Endodermal cell (in vitro differentiated cells): Measurements from ENCODE around the gene AARS2. TPM values are rescaled to one million over a fixed set of nuclear protein-coding genes. Genes with fewer than 3 reads are reported as not detected.

Source experiments
- DNase-seq: peaks from one replicate; pipeline ENCODE4 v3.0.0-alpha.2; 2017
- H3K27ac ChIP-seq: 2 replicates; pipeline ENCODE4 v1.5.1; 2013; ENCODE audit warnings: mild to moderate bottlenecking, low read depth, low read length, moderate library complexity
- H3K27me3 ChIP-seq: 2 replicates; pipeline ENCODE4 v1.6.1; 2013; ENCODE audit warnings: mild to moderate bottlenecking, low read length, moderate library complexity; ENCODE audit not compliant: insufficient read depth, control insufficient read depth, poor library complexity, severe bottlenecking
- H3K36me3 ChIP-seq: 2 replicates; pipeline ENCODE4 v1.7.0; 2013; ENCODE audit warnings: mild to moderate bottlenecking, low read length, moderate library complexity; ENCODE audit not compliant: control insufficient read depth, insufficient read depth
- H3K4me1 ChIP-seq: one replicate; pipeline ENCODE4 v1.7.0; 2013; ENCODE audit warnings: low read length; ENCODE audit not compliant: control insufficient read depth, insufficient read depth
- H3K4me3 ChIP-seq: 2 replicates; pipeline ENCODE4 v1.5.1; 2013; ENCODE audit warnings: mild to moderate bottlenecking, low read length, moderate library complexity
- H3K9ac ChIP-seq: 2 replicates; pipeline ENCODE4 v1.6.1; 2013; ENCODE audit warnings: mild to moderate bottlenecking, low read length, moderate library complexity; ENCODE audit not compliant: poor library complexity, severe bottlenecking; ENCODE audit errors: extremely low read depth
- H3K9me3 ChIP-seq: 2 replicates; pipeline ENCODE4 v1.6.1; 2013; ENCODE audit warnings: mild to moderate bottlenecking, low read length, moderate library complexity; ENCODE audit not compliant: control insufficient read depth
- H3K27ac Mint-ChIP-seq: 2 replicates; pipeline ENCODE4 v1.8.0; 2020; ENCODE audit warnings: mixed read lengths
- H3K27me3 Mint-ChIP-seq: 2 replicates; pipeline ENCODE4 v1.8.0; 2021; ENCODE audit warnings: mild to moderate bottlenecking, mixed read lengths; ENCODE audit not compliant: insufficient read depth
- H3K36me3 Mint-ChIP-seq: 2 replicates; pipeline ENCODE4 v1.8.0; 2020; ENCODE audit warnings: low read depth, mixed read lengths
- H3K4me1 Mint-ChIP-seq: 2 replicates; pipeline ENCODE4 v1.8.0; 2020; ENCODE audit warnings: mixed read lengths
- H3K4me3 Mint-ChIP-seq: 2 replicates; pipeline ENCODE4 v1.8.0; 2020; ENCODE audit warnings: mild to moderate bottlenecking, moderate library complexity, mixed read lengths
- H3K9me3 Mint-ChIP-seq: 2 replicates; pipeline ENCODE4 v1.8.0; 2020; ENCODE audit warnings: mild to moderate bottlenecking, mixed read lengths
- CTCF ChIP-seq: fragments of 200-600 bp; sonication (generic); conservative IDR thresholded peaks from 2 replicates; pipeline ENCODE4 v1.5.0; 2021; ENCODE audit warnings: antibody characterized with exemption, mild to moderate bottlenecking
- WGBS, 2 experiments: methylation state at CpG; one replicate each; pipeline versions ENCODE4 v1.1.5 to v1.1.7; 2013; ENCODE audit warnings: missing lambda C conversion rate in 2 of 2, mixed read lengths in 1 of 2; ENCODE audit not compliant: insufficient coverage in 1 of 2, insufficient read length in 1 of 2; 5-methylcytosine and 5-hydroxymethylcytosine counted together
- total RNA-seq, 2 donors: library from RNA; stranded (reverse); fragmentation: NEBNext Ultra II Directional in 1 of 2; extraction: Animal tissue kit (Norgen Biotek cat#: 25700) in 1 of 2; gene quantifications; 2 replicates in 1 of 2; 3 replicates in 1 of 2; pipeline ENCODE4 v1.2.1, GENCODE V29; 2021

Gene AARS2
- total RNA-seq, 2 donors from 2014 or later: 22.9 to 24.7 TPM

GRCh38 chr6:44255871-44256774, 57.0 kb downstream of the AARS2 start:
- Mint-ChIP-seq H3K4me1 (peaks cover 24% of the 10 kb centered on the region), H3K36me3 (peaks cover 48% of the 10 kb centered on the region), H3K9me3 (no peaks in the 10 kb centered on the region), H3K27me3 (no peaks in the 10 kb centered on the region), H3K4me3 (peak overlapping the region; percentile 74), H3K27ac (peak overlapping the region; percentile 78)
- Histone ChIP-seq H3K9ac (peak overlapping the region; percentile 64), H3K9me3 (no peaks in the 10 kb centered on the region), H3K36me3 (peaks cover 46% of the 10 kb centered on the region), H3K27me3 (no peaks in the 10 kb centered on the region), H3K27ac (peak overlapping the region; percentile 92), H3K4me1 (peaks cover 3% of the 10 kb centered on the region), H3K4me3 (peak overlapping the region; percentile 96)
- 20 to 36% methylated on average over 8 to 15 of the region's 15 CpGs for WGBS, 2 experiments
- DNase-seq: no peak
- TF ChIP-seq CTCF: no peak

- Mint-ChIP-seq H3K9me3 (no peaks in the 10 kb centered on the region), H3K27ac (peak overlapping the region; percentile 13)
- H3K9ac ChIP-seq: no peak overlapping the region
These were observed 57.9 kb downstream of the AARS2 start for GRCh38 chr6:44255105-44255808.

More at GRCh38 chr6:44255105-44255808, 57.9 kb downstream of the AARS2 start:
- Histone ChIP-seq H3K36me3 (peaks cover 55% of the 10 kb centered on the region), H3K4me3 (peak overlapping the region; percentile 96), H3K9me3 (no peaks in the 10 kb centered on the region), H3K27ac (no peak overlapping the region), H3K4me1 (peaks cover 3% of the 10 kb centered on the region), H3K27me3 (no peaks in the 10 kb centered on the region)
- no peak for TF ChIP-seq CTCF
- DNase-seq: peak; percentile 70
- Mint-ChIP-seq H3K36me3 (peaks cover 56% of the 10 kb centered on the region), H3K27me3 (no peaks in the 10 kb centered on the region), H3K4me1 (peaks cover 26% of the 10 kb centered on the region), H3K4me3 (peak overlapping the region; percentile 74)
- 88 to 92% methylated on average over 15 to 16 of the region's 16 CpGs for WGBS, 2 experiments
